GM21360 (cell line): Measurements from ENCODE around the gene PHKA1.
A peak's percentile ranks its signal among the peaks of the same experiment; 100 is the strongest.
"Not testable (repeated sequence)": the region's sequence is repeated elsewhere in the genome, so short reads cannot be mapped to it uniquely, and the experiment has no call there.

Experiments
- ATAC-seq: cut with Tn5 transposase; IDR thresholded peaks from one replicate; pipeline ENCODE4 v1.9.1; 2021; ENCODE audit warnings: mild to moderate bottlenecking, moderate library complexity; ENCODE audit not compliant: unreplicated experiment

Gene PHKA1

GRCh38 chrX:72573158-72573511 is 141.0 kb downstream of the PHKA1 start:
- ATAC-seq, result peak; percentile 11

- peak; percentile 90 for ATAC-seq
Measured at GRCh38 chrX:72572248-72573157, 141.6 kb downstream of the PHKA1 start, which contains the start of gene HDAC8. Gene HDAC8, minus strand, starts transcription at chrX:72572843. Its CDS starts 82 bp downstream, at chrX:72572761.

GRCh38 chrX:72569786-72570185 is 144.3 kb downstream of the PHKA1 start:
- no peak for ATAC-seq

GRCh38 chrX:72568406-72569092 is 145.6 kb downstream of the PHKA1 start:
- no peak for ATAC-seq

GRCh38 chrX:72566448-72566847 is 147.7 kb downstream of the PHKA1 start:
- ATAC-seq, result no peak

- not testable (repeated sequence) for ATAC-seq
Measured at GRCh38 chrX:72559655-72560054, 154.5 kb downstream of the PHKA1 start.

- ATAC-seq, result no peak
Measured at GRCh38 chrX:72554448-72555140, 159.5 kb downstream of the PHKA1 start.

- ATAC-seq, result not testable (repeated sequence)
Measured at GRCh38 chrX:72552443-72552842, 161.7 kb downstream of the PHKA1 start.

GRCh38 chrX:72545990-72546389 is 168.1 kb downstream of the PHKA1 start:
- no peak for ATAC-seq

- ATAC-seq, result no peak
Measured at GRCh38 chrX:72540318-72540717, 173.8 kb downstream of the PHKA1 start.

- no peak for ATAC-seq
Measured at GRCh38 chrX:72539822-72540221, 174.3 kb downstream of the PHKA1 start.

GRCh38 chrX:72536542-72536941 is 177.6 kb downstream of the PHKA1 start:
- no peak for ATAC-seq

- no peak for ATAC-seq
Measured at GRCh38 chrX:72532366-72532765, 181.7 kb downstream of the PHKA1 start.
